ENCODE data around the gene DNAH7.
"Not testable (repeated sequence)": the region's sequence is repeated elsewhere in the genome, so short reads cannot be mapped to it uniquely, and the experiment has no call there.

The DNAH7 gene

GRCh38 chr2:195984923-195985726 is 83.5 kb downstream of the DNAH7 start:
- no peak for DNase-seq (ENCODE audit: low read depth in 2 of 2, low spot score in 1 of 2)

GRCh38 chr2:195967336-195967735 is 101.3 kb downstream of the DNAH7 start:
- no peak for DNase-seq (ENCODE audit: low read depth in 2 of 2, low spot score in 1 of 2)

- no peak for DNase-seq (ENCODE audit: low read depth in 2 of 2, low spot score in 1 of 2)
Observed at GRCh38 chr2:195961873-195962272, 106.8 kb downstream of the DNAH7 start.

GRCh38 chr2:195959341-195959740 is 109.3 kb downstream of the DNAH7 start:
- DNase-seq (ENCODE audit: low read depth in 2 of 2, low spot score in 1 of 2) = no peak

GRCh38 chr2:195956725-195957124 is 111.9 kb downstream of the DNAH7 start:
- no peak for DNase-seq (ENCODE audit: low read depth in 2 of 2, low spot score in 1 of 2)

- DNase-seq (ENCODE audit: low read depth in 2 of 2, low spot score in 1 of 2) = no peak
Observed at GRCh38 chr2:195945056-195945455, 123.6 kb downstream of the DNAH7 start.

- no peak for DNase-seq (ENCODE audit: low read depth in 2 of 2, low spot score in 1 of 2)
Observed at GRCh38 chr2:195937176-195937575, 131.5 kb downstream of the DNAH7 start.

GRCh38 chr2:195934484-195934883 is 134.2 kb downstream of the DNAH7 start:
- no peak for DNase-seq (ENCODE audit: low read depth in 2 of 2, low spot score in 1 of 2)

GRCh38 chr2:195929531-195929930 is 139.1 kb downstream of the DNAH7 start:
- no peak for DNase-seq (ENCODE audit: low read depth in 2 of 2, low spot score in 1 of 2)

- DNase-seq (ENCODE audit: low read depth in 2 of 2, low spot score in 1 of 2) = no peak
Observed at GRCh38 chr2:195925120-195925519, 143.5 kb downstream of the DNAH7 start.

GRCh38 chr2:195923889-195924288 is 144.7 kb downstream of the DNAH7 start:
- no peak for DNase-seq (ENCODE audit: low read depth in 2 of 2, low spot score in 1 of 2)

GRCh38 chr2:195917021-195917600 is 151.5 kb downstream of the DNAH7 start:
- DNase-seq (ENCODE audit: low read depth in 2 of 2, low spot score in 1 of 2) = not testable (repeated sequence)

- no peak for DNase-seq (ENCODE audit: low read depth in 2 of 2, low spot score in 1 of 2)
Observed at GRCh38 chr2:195912079-195912478, 156.6 kb downstream of the DNAH7 start.

- no peak for DNase-seq (ENCODE audit: low read depth in 2 of 2, low spot score in 1 of 2)
Observed at GRCh38 chr2:195910570-195910969, 158.1 kb downstream of the DNAH7 start.

- DNase-seq (ENCODE audit: low read depth in 2 of 2, low spot score in 1 of 2) = no peak
Observed at GRCh38 chr2:195909926-195910325, 158.7 kb downstream of the DNAH7 start.

GRCh38 chr2:195907474-195907873 is 161.2 kb downstream of the DNAH7 start:
- no peak for DNase-seq (ENCODE audit: low read depth in 2 of 2, low spot score in 1 of 2)

GRCh38 chr2:195903956-195904355 is 164.7 kb downstream of the DNAH7 start:
- no peak for DNase-seq (ENCODE audit: low read depth in 2 of 2, low spot score in 1 of 2)

- no peak for DNase-seq (ENCODE audit: low read depth in 2 of 2, low spot score in 1 of 2)
Observed at GRCh38 chr2:195902857-195903256, 165.8 kb downstream of the DNAH7 start.

- DNase-seq (ENCODE audit: low read depth in 2 of 2, low spot score in 1 of 2) = no peak
Observed at GRCh38 chr2:195899226-195899625, 169.4 kb downstream of the DNAH7 start.

GRCh38 chr2:195898505-195899191 is 170.0 kb downstream of the DNAH7 start:
- DNase-seq (ENCODE audit: low read depth in 2 of 2, low spot score in 1 of 2) = no peak

GRCh38 chr2:195891081-195891480 is 177.6 kb downstream of the DNAH7 start:
- no peak for DNase-seq (ENCODE audit: low read depth in 2 of 2, low spot score in 1 of 2)

- DNase-seq (ENCODE audit: low read depth in 2 of 2, low spot score in 1 of 2) = no peak
Observed at GRCh38 chr2:195879153-195879552, 189.5 kb downstream of the DNAH7 start.
